Parathyroid adenoma (tissue), 2 donors: Measurements from ENCODE around the gene PAN2.
"Not testable (repeated sequence)": the region's sequence is repeated elsewhere in the genome, so short reads cannot be mapped to it uniquely, and the experiment has no call there.

ENCODE experiments used
- H2AFZ ChIP-seq: fragments of 300-600 bp; sonication (generic); one replicate; pipeline ENCODE4 v1.7.0; 2017; ENCODE audit warnings: antibody characterized with exemption, mild to moderate bottlenecking
- H3K27ac ChIP-seq: fragments of 300-600 bp; sonication (generic); one replicate; pipeline ENCODE4 v1.7.0; 2017
- H3K27me3 ChIP-seq: fragments of 300-600 bp; sonication (generic); one replicate; pipeline ENCODE4 v1.7.0; 2017; ENCODE audit warnings: low read length; ENCODE audit not compliant: control insufficient read depth, insufficient read depth
- H3K36me3 ChIP-seq: fragments of 300-600 bp; sonication (generic); one replicate; pipeline ENCODE4 v1.7.0; 2017; ENCODE audit warnings: low read length; ENCODE audit not compliant: control insufficient read depth, insufficient read depth
- H3K4me1 ChIP-seq: fragments of 300-600 bp; sonication (generic); one replicate; pipeline ENCODE4 v1.7.0; 2017; ENCODE audit warnings: control low read depth
- H3K4me2 ChIP-seq: fragments of 300-600 bp; sonication (generic); one replicate; pipeline ENCODE4 v1.7.0; 2017; ENCODE audit warnings: low read length
- H3K4me3 ChIP-seq: fragments of 300-600 bp; sonication (generic); one replicate; pipeline ENCODE4 v1.7.0; 2017; ENCODE audit warnings: low read depth, low read length
- H3K79me2 ChIP-seq: fragments of 300-600 bp; sonication (generic); one replicate; pipeline ENCODE4 v1.7.0; 2017; ENCODE audit warnings: control low read depth
- H3K9ac ChIP-seq: fragments of 300-600 bp; sonication (generic); one replicate; pipeline ENCODE4 v1.7.0; 2017; ENCODE audit warnings: mild to moderate bottlenecking
- H3K9me3 ChIP-seq: fragments of 300-600 bp; sonication (generic); one replicate; pipeline ENCODE4 v1.7.0; 2017; ENCODE audit warnings: low read length; ENCODE audit not compliant: control insufficient read depth
- CTCF ChIP-seq: fragments of 300-600 bp; sonication (generic); IDR thresholded peaks from one replicate; pipeline ENCODE4 v1.7.0; 2017; ENCODE audit warnings: antibody characterized with exemption, mild to moderate bottlenecking
- donor health status: primary hyperparathyroidism.

PAN2 gene

DNA sequence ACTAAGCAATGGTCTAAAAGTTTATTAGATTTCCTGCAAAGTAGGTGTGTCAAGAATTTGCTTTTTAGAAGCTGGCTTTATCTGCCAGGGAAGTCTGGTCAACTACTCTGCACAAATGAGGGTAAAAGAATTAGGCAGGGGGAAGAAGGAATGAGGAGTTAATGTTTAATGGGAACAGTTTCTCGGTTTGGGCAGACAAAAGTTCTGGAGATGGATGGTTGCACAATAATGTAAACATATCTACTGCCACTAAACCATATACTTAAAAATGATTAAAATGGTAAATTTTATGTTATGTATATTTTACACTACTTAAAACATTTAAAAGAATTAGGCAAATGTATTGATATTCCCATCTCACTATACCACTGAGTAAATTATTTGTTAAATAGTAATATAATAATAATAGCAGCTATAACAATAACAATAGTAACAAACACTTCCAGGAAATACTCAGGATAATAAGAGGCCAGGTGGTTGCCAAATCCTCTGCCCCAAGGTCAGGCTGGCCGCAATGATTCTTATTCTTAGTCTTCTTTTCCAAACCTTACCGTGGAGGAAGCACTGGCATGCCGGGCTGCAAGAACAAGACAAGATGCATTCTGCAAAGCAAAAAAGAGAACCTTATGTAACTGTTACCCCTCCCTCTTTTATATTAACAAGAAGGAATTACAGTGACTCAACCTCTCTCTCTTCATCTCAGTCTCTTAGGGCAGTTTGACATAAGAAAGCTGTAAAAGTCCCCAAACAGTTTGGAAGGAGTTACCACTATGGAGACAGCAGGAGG, 47.6 kb downstream of the PAN2 start:
- TF ChIP-seq CTCF, result no peak

GRCh38 chr12:56284263-56284662, 49.5 kb downstream of the PAN2 start:
- H3K36me3 ChIP-seq, H3K9ac ChIP-seq, H3K4me3 ChIP-seq, H3K27ac ChIP-seq, H3K27me3 ChIP-seq, H3K4me2 ChIP-seq, H3K9me3 ChIP-seq, H3K79me2 ChIP-seq, H2AFZ ChIP-seq, H3K4me1 ChIP-seq: not testable (repeated sequence)

More for the DNA sequence above, 47.6 kb downstream of the PAN2 start:
- Histone ChIP-seq H3K79me2 (peaks cover 14% of the 10 kb centered on the region), H3K4me2 (no peak overlapping the region), H3K9me3 (no peaks in the 10 kb centered on the region), H3K4me1 (no peaks in the 10 kb centered on the region), H2AFZ (no peak overlapping the region), H3K27ac (no peak overlapping the region), H3K27me3 (no peaks in the 10 kb centered on the region), H3K4me3 (no peak overlapping the region), H3K36me3 (no peaks in the 10 kb centered on the region), H3K9ac (no peak overlapping the region)

GRCh38 chr12:56282579-56282978, 51.2 kb downstream of the PAN2 start:
- Histone ChIP-seq H3K9me3 (no peaks in the 10 kb centered on the region), H3K79me2 (peaks cover 2% of the 10 kb centered on the region), H3K4me1 (no peaks in the 10 kb centered on the region), H3K36me3 (no peaks in the 10 kb centered on the region), H3K9ac (no peak overlapping the region), H3K4me2 (no peak overlapping the region), H2AFZ (no peak overlapping the region), H3K27me3 (no peaks in the 10 kb centered on the region), H3K4me3 (no peak overlapping the region), H3K27ac (no peak overlapping the region)
- TF ChIP-seq CTCF, result no peak

DNA sequence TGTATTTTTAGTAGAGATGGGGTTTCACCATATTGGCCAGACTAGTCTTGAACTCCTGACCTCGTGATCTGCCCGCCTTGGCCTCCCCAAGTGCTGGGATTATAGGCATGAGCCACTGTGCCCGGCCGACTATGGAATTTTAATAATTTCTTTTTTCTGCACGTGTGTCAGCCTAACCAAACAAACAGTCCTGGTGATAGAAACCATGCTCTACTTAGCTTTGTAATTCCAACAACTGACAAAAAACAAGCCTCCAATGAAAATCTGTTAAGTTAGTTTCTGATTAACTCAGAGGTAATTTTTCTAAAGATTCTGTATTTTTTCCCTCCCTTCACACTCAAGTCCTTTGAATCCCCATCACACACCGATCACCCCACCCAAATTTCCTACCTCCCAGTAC, 51.8 kb downstream of the PAN2 start:
- Histone ChIP-seq H3K27ac (no peak overlapping the region), H3K9ac (no peak overlapping the region), H3K4me1 (no peaks in the 10 kb centered on the region), H3K9me3 (no peaks in the 10 kb centered on the region), H3K79me2 (peaks cover 2% of the 10 kb centered on the region), H3K36me3 (no peaks in the 10 kb centered on the region), H3K27me3 (no peaks in the 10 kb centered on the region), H3K4me3 (no peak overlapping the region), H2AFZ (no peak overlapping the region), H3K4me2 (no peak overlapping the region)
- no peak for TF ChIP-seq CTCF

DNA sequence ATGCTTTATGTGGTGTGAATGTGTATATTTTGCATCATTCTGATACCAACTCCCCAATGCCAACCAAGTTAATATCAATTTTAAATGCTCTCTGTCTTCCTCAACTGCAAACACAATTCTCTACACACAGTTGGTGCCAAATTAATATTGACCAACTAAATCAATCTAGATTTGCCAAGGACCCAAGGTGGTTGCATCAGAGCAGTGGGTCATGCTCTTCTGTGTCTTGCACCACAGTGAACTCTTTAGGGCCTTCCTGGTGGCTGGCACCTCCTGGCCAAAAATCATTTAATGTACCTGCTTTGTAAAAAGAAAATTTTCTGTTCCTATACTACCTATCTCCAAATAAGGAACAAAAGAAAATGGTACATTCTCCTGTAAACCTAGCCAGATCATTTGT, 53.0 kb downstream of the PAN2 start:
- no peak overlapping the region for H3K4me3 ChIP-seq
- H3K36me3 ChIP-seq, result no peaks in the 10 kb centered on the region
- no peaks in the 10 kb centered on the region for H3K9me3 ChIP-seq
- H2AFZ ChIP-seq, result no peak overlapping the region
- H3K27me3 ChIP-seq, result no peaks in the 10 kb centered on the region
- no peak overlapping the region for H3K27ac ChIP-seq
- H3K79me2 ChIP-seq, result no peaks in the 10 kb centered on the region
- H3K9ac ChIP-seq, result no peak overlapping the region
- H3K4me2 ChIP-seq, result no peak overlapping the region
- TF ChIP-seq CTCF, result no peak
- no peaks in the 10 kb centered on the region for H3K4me1 ChIP-seq
